GM21390 (cell line): ENCODE data around the gene NCLN.
"Not testable (repeated sequence)": the region's sequence is repeated elsewhere in the genome, so short reads cannot be mapped to it uniquely, and the experiment has no call there.

ENCODE experiments used
- ATAC-seq: cut with Tn5 transposase; IDR thresholded peaks from one replicate; pipeline ENCODE4 v1.9.1; 2021; ENCODE audit not compliant: unreplicated experiment

The NCLN gene

GRCh38 chr19:3154957-3155736 is 30.6 kb upstream of the NCLN start:
- peak; percentile 71 for ATAC-seq

GRCh38 chr19:3157096-3157845 is 28.5 kb upstream of the NCLN start:
- no peak for ATAC-seq

DNA sequence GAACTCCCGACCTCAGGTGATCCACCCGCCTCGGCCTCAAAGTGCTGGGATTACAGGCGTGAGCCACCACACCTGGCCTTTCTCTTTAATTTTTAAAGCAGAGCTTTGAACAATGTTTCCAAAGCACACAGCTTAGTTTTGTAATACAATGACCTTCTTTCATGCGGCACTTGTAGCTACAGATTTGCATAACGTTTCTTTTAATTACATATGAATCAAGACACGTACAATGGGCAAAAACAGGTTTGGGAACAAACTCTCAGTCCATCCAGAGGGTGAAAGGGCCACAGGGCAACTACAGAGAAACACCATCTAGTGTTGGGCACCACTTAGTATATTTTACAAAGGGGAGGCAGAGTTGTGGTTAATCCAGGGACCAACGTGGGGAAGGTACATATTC is 26.2 kb upstream of the NCLN start:
- ATAC-seq, result no peak

DNA sequence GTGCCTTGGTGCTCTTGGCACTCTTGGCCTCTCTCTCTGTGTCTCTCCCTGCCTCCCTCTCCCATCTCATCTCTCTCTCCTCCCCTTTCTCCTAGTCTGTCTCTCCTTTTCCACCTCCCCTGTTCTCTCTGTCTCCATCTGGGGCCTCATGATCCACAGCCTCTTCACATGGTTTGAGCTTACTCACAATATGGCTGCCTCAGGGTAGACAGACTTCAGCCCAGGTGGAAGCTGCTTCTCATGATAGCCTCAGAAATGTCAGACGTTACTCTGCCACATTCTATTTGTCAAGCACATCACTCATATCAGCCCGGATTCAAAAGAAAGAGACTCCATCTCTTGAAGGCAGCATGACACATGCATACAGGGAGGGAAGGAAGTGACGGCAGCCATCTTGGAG is 25.5 kb upstream of the NCLN start:
- ATAC-seq, result no peak

- no peak for ATAC-seq
These were observed 24.3 kb upstream of the NCLN start for GRCh38 chr19:3161453-3161852.

DNA sequence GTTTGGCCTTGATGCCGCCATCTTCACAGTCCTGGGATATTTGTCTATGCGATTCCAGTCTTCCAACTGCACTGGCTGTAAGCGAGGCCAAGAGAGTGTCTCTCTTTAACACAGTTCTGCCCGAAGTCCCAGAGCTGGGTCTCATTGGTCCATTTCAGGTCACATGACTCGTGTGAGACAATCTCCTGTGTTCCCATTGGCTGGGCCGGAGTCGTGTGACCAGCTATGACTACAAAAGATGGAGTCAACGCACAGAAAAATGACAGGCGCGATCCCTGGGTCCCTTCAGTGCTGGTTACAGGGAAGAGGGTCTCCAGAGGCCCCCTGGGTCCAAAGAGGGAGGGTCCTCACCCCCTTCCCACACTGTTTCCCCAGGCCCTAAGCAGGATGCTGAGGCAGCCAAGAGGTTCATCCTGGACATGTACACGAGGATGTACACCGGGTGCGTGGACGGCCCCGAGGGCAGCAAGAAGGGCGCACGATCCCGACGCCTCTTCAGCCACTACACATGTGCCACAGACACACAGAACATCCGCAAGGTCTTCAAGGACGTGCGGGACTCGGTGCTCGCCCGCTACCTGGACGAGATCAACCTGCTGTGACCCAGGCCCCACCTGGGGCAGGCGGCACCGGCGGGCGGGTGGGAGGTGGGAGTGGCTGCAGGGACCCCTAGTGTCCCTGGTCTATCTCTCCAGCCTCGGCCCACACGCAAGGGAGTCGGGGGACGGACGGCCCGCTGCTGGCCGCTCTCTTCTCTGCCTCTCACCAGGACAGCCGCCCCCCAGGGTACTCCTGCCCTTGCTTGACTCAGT is 23.1 kb upstream of the NCLN start:
- no peak for ATAC-seq

DNA sequence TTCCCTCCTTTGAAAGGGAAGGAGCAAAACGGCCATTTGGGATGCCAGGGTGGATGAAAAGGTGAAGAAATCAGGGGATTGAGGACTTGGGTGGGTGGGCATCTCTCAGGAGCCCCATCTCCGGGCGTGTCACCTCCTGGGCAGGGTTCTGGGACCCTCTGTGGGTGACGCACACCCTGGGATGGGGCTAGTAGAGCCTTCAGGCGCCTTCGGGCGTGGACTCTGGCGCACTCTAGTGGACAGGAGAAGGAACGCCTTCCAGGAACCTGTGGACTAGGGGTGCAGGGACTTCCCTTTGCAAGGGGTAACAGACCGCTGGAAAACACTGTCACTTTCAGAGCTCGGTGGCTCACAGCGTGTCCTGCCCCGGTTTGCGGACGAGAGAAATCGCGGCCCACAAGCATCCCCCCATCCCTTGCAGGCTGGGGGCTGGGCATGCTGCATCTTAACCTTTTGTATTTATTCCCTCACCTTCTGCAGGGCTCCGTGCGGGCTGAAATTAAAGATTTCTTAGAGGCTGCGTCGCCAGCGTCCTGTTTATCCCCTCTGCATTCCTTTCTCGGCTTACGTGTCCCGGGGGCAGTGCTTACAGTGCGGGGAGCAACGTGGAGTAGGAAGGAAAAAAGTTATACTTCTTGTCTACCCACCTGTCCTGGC is 22.4 kb upstream of the NCLN start:
- ATAC-seq, result no peak

- ATAC-seq, result no peak
These were observed 21.8 kb upstream of the NCLN start for GRCh38 chr19:3163943-3164342.

DNA sequence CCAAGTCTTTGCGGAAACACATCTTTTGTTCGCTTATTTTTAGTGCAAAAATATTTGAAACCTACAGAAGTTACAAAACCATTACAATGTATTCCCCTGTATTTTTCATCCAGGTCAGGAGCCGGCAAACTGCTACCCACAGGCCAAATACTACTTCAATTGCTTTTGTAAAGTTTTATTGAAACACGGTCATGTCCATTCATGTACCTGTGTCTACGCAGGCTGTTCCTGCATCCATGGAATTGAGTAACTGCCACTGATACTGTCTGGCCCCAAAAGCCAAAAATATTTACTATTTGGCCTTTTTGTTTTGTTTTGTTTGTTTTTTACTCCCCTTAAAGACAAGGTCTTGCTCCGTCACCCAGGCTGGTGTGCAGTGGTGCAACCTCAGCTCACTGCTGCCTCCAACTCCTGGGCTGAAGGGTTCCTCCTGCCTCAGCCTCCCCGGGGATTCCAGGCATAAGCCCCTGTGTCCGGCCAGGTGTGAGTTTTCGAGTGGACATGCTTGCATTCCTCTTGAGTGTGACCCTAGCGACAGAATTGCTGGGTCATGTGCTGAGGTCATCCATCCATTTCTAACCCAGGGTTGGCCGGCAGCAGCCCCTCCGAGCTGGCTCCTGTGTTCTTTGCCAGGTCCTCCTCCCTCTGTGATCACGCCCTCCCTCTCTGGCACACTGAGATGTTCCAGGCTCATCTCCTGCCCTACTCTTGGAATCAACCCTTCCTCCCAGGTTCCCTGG is 18.0 kb upstream of the NCLN start:
- no peak for ATAC-seq

- ATAC-seq, result no peak
These were observed 13.6 kb upstream of the NCLN start for GRCh38 chr19:3171894-3172672.

GRCh38 chr19:3172673-3173000 is 13.1 kb upstream of the NCLN start:
- ATAC-seq, result not testable (repeated sequence)

GRCh38 chr19:3175781-3176714 is 9.7 kb upstream of the NCLN start:
- ATAC-seq, result no peak

DNA sequence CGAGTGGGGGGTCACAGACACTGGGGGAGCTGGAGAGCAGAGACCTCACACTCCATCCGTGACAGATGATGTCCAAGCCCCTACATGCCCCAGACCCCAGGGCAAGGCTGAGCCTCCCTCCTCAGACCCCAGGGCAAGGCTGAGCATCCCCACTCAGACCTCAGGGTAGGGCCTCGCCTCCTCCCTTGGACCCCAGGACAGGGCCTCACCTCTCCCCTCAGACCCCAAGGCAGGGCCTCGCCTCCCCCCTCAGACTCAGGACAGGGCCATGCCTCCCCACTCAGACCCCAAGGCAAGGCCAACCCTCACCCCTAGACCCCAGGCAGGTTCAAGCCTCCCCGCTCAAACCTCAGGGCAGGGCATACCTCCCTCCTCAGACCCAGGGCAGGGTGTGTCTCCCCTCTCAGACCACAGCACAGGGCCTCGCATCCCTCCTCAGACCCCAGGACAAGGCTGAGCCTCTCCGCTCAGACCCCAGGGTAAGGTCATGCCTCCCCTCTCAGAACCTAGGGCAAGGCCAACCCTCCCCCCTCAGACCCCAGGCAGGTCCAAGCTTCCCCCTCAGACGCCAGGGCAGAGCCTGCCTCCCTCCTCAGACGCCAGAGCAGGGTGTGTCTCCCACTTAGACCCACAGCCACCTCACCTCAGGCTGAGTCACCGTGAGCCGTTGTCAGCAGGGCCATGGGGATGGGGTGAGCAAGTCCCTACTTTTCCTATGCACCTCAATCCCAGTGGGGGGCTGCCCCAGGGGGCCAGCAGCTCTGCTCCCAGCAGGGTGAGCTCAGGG is 8.8 kb upstream of the NCLN start:
- no peak for ATAC-seq

DNA sequence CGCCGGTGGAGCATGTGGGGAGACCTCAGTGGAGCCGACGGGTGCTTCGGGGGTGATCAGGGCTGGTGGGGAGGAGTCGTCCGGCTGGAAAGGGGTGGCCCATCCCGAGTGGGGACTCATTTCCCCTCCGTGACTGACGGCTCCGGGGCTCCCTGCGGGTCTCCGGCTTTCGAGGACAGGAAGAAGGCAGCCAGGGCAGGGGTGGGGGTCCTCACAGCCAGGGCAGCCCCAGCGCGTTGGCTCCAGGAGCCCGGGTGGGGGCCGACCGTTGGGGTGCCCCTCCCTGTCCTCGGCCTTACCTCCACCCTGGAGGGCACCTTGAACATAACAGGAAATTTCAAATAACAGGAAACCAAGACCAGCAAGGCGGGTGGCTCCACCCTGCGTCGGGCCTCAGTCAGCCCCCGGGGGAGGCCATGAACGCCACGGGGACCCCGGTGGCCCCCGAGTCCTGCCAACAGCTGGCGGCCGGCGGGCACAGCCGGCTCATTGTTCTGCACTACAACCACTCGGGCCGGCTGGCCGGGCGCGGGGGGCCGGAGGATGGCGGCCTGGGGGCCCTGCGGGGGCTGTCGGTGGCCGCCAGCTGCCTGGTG is 7.3 kb upstream of the NCLN start, which contains the start of gene S1PR4:
Gene S1PR4, plus strand, starts transcription at position 393 of the 596 bp plus-strand sequence. Its CDS starts 24 bp downstream, at position 417.
- ATAC-seq, result no peak

- ATAC-seq, result no peak
These were observed 6.6 kb upstream of the NCLN start for GRCh38 chr19:3178973-3179738.

GRCh38 chr19:3179739-3180293 is 5.9 kb upstream of the NCLN start:
- ATAC-seq, result no peak
